ENCODE results near the gene OSBPL1A.

DNA sequence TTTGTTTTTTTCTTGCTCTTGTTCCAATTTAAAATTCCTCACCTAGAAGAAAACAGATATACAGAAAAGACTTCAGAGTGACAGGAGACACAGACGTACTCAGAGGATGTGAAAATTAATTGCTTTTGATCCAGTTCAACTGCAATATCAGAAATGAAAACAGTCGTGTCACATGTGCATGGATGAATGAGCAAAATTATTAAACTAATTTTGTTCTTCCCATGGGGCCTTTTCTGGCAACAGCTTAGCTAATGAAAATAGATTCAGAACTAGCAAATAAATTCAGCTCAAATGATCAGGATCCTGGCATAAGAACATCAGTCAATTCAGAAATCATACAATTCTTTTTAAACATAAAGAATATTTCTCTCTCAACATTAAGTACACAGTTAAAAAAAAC is 158.3 kb downstream of the OSBPL1A start:
- no peak for TF ChIP-seq CTCF (IDR thresholded peaks at IDR 0.05)
- TF ChIP-seq ZFX (IDR thresholded peaks at IDR 0.05; ENCODE audit: borderline replicate concordance) = no peak

Data from 22Rv1 (cell line).